ENCODE results near the gene SLC7A10. TPM values are rescaled to one million over a fixed set of nuclear protein-coding genes. Genes with fewer than 3 reads are reported as not detected.
"Not testable (repeated sequence)": the region's sequence is repeated elsewhere in the genome, so short reads cannot be mapped to it uniquely, and the experiment has no call there.

SLC7A10 gene
- total RNA-seq, 2 experiments from 2014 or later = not detected

- ChIA-PET POLR2A (no interaction called here), CTCF (no interaction called here)
- Mint-ChIP-seq H3K27me3 (peaks cover 30% of the 10 kb centered on the region), H3K36me3 (no peaks in the 10 kb centered on the region), H3K27ac (no peak overlapping the region), H3K9me3 (no peaks in the 10 kb centered on the region), H3K4me3 (no peak overlapping the region), H3K4me1 (ENCODE audit: low read depth) (peaks cover 3% of the 10 kb centered on the region)
- intact Hi-C loops (cut with micrococcal nuclease) = no loop called here
- DNase-seq = no peak
Observed at GRCh38 chr19:33220115-33220514, 5.5 kb downstream of the SLC7A10 start.

DNA sequence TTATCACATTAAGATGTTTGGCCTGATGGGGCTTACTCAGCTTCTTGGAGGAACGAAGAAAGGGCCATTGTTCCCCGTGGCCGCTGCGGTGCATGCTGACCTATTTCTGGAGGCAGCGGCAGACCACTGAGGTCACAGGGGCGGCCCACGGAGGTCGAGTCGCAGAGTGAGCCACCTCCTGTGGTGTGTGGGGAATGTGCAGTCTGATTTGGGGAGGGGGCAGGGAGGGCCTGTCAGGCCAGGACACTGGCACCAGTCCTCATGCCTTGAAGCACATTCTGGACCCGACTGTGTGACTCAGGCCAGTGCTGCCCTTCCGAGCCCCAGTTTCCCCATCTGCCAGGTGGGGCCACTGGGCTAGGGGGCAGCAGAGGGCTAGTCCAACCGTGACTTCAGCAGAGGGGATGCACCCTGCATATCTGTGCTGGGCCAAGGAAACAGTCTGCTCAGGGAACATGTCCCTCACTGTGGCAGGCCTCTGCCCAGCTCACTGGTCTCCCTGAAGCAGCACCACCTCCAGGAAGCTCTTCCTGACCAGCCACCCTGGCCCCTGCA is 6.3 kb downstream of the SLC7A10 start:
- DNase-seq = no peak
- no peak overlapping the region for H3K4me3 Mint-ChIP-seq
- no peaks in the 10 kb centered on the region for H3K9me3 Mint-ChIP-seq
- ChIA-PET CTCF (no interaction called here), POLR2A (no interaction called here)
- peaks cover 22% of the 10 kb centered on the region for H3K27me3 Mint-ChIP-seq
- no peak overlapping the region for H3K27ac Mint-ChIP-seq
- intact Hi-C loops (cut with micrococcal nuclease) = no loop called here
- H3K36me3 Mint-ChIP-seq = no peaks in the 10 kb centered on the region
- no peaks in the 10 kb centered on the region for H3K4me1 Mint-ChIP-seq (ENCODE audit: low read depth)

DNA sequence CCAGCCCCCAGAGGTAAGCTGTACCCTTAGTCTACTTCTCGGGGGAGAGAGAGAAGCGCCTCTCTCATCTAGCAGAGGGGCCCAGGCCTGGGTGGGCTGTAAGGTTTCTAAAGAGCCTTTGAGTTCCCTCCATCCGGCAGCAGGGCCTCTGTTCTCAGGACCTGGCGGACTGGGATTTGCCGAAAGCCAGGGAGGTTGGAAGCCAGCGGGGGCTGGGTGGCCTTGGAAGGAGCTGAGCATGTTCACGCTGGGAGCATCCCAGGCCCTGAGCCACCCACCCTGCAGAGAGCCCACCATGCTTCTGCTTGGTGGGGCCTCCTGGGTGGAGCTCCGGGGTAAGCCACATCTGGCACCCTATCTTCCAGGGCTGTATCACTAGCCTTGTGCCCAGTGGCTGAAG is 7.8 kb downstream of the SLC7A10 start:
- H3K4me1 Mint-ChIP-seq (ENCODE audit: low read depth) = no peaks in the 10 kb centered on the region
- POLR2A ChIA-PET = no interaction called here
- no peak overlapping the region for H3K27ac Mint-ChIP-seq
- peaks cover 13% of the 10 kb centered on the region for H3K27me3 Mint-ChIP-seq
- CTCF ChIA-PET = interaction anchor here (0.6 kb wide), 1 partner anchor 123 kb away, joined by 3 read pairs; no protein-coding TSS in a partner anchor
- DNase-seq = no peak
- H3K9me3 Mint-ChIP-seq = no peaks in the 10 kb centered on the region
- no peak overlapping the region for H3K4me3 Mint-ChIP-seq
- intact Hi-C loops (cut with micrococcal nuclease) = no loop called here
- no peaks in the 10 kb centered on the region for H3K36me3 Mint-ChIP-seq

GRCh38 chr19:33216198-33216830 is 9.3 kb downstream of the SLC7A10 start:
- H3K4me3 Mint-ChIP-seq = no peak overlapping the region
- no peaks in the 10 kb centered on the region for H3K9me3 Mint-ChIP-seq
- no peak overlapping the region for H3K27ac Mint-ChIP-seq
- no peak for DNase-seq
- no peaks in the 10 kb centered on the region for H3K36me3 Mint-ChIP-seq
- ChIA-PET CTCF (interaction anchor here (1.1 kb wide), 1 partner anchor 72 kb away, joined by 3 read pairs; no protein-coding TSS in a partner anchor), POLR2A (interaction anchor here (0.7 kb wide), 1 partner anchor 20 kb away, joined by 3 read pairs; no protein-coding TSS in a partner anchor)
- intact Hi-C loops (cut with micrococcal nuclease) = no loop called here
- peaks cover 7% of the 10 kb centered on the region for H3K27me3 Mint-ChIP-seq
- no peaks in the 10 kb centered on the region for H3K4me1 Mint-ChIP-seq (ENCODE audit: low read depth)

- H3K4me3 Mint-ChIP-seq = no peak overlapping the region
- intact Hi-C loops (cut with micrococcal nuclease) = no loop called here
- no peak for DNase-seq
- no peaks in the 10 kb centered on the region for H3K27me3 Mint-ChIP-seq
- ChIA-PET POLR2A (no interaction called here), CTCF (interaction anchor here (1.1 kb wide), 1 partner anchor 71 kb away, joined by 3 read pairs; no protein-coding TSS in a partner anchor)
- H3K4me1 Mint-ChIP-seq (ENCODE audit: low read depth) = no peaks in the 10 kb centered on the region
- no peaks in the 10 kb centered on the region for H3K9me3 Mint-ChIP-seq
- H3K27ac Mint-ChIP-seq = no peak overlapping the region
- no peaks in the 10 kb centered on the region for H3K36me3 Mint-ChIP-seq
Observed at GRCh38 chr19:33215438-33216197, 10.0 kb downstream of the SLC7A10 start.

GRCh38 chr19:33214596-33214995 is 11.1 kb downstream of the SLC7A10 start:
- H3K4me3 Mint-ChIP-seq = no peak overlapping the region
- ChIA-PET POLR2A (no interaction called here), CTCF (interaction anchor here (0.9 kb wide), 1 partner anchor 191 kb away, joined by 3 read pairs; no protein-coding TSS in a partner anchor)
- no peaks in the 10 kb centered on the region for H3K27me3 Mint-ChIP-seq
- H3K27ac Mint-ChIP-seq = no peak overlapping the region
- H3K9me3 Mint-ChIP-seq = no peaks in the 10 kb centered on the region
- no peaks in the 10 kb centered on the region for H3K36me3 Mint-ChIP-seq
- DNase-seq = no peak
- intact Hi-C loops (cut with micrococcal nuclease) = no loop called here
- H3K4me1 Mint-ChIP-seq (ENCODE audit: low read depth) = no peaks in the 10 kb centered on the region

GRCh38 chr19:33212436-33213172 is 13.0 kb downstream of the SLC7A10 start:
- Mint-ChIP-seq H3K36me3 (no peaks in the 10 kb centered on the region), H3K27me3 (no peaks in the 10 kb centered on the region), H3K4me1 (ENCODE audit: low read depth) (no peaks in the 10 kb centered on the region), H3K27ac (no peak overlapping the region), H3K9me3 (no peaks in the 10 kb centered on the region), H3K4me3 (no peak overlapping the region)
- intact Hi-C loops (cut with micrococcal nuclease) = no loop called here
- POLR2A ChIA-PET = no interaction called here
- CTCF ChIA-PET = no interaction called here
- no peak for DNase-seq

- Mint-ChIP-seq H3K27me3 (no peaks in the 10 kb centered on the region), H3K9me3 (no peaks in the 10 kb centered on the region), H3K4me1 (ENCODE audit: low read depth) (no peaks in the 10 kb centered on the region), H3K36me3 (no peaks in the 10 kb centered on the region), H3K27ac (no peak overlapping the region), H3K4me3 (no peak overlapping the region)
- ChIA-PET POLR2A (no interaction called here), CTCF (no interaction called here)
- no peak for DNase-seq
- intact Hi-C loops (cut with micrococcal nuclease) = no loop called here
Observed at GRCh38 chr19:33211794-33212435, 13.7 kb downstream of the SLC7A10 start.

GRCh38 chr19:33210266-33210940 is 15.2 kb downstream of the SLC7A10 start:
- Mint-ChIP-seq H3K4me1 (ENCODE audit: low read depth) (no peaks in the 10 kb centered on the region), H3K36me3 (no peaks in the 10 kb centered on the region), H3K4me3 (no peak overlapping the region), H3K27ac (no peak overlapping the region), H3K27me3 (no peaks in the 10 kb centered on the region), H3K9me3 (no peaks in the 10 kb centered on the region)
- ChIA-PET POLR2A (no interaction called here), CTCF (interaction anchor here (1.9 kb wide), 1 partner anchor 27 kb away, joined by 9 read pairs; no protein-coding TSS in a partner anchor)
- intact Hi-C loops (cut with micrococcal nuclease) = no loop called here
- no peak for DNase-seq

DNA sequence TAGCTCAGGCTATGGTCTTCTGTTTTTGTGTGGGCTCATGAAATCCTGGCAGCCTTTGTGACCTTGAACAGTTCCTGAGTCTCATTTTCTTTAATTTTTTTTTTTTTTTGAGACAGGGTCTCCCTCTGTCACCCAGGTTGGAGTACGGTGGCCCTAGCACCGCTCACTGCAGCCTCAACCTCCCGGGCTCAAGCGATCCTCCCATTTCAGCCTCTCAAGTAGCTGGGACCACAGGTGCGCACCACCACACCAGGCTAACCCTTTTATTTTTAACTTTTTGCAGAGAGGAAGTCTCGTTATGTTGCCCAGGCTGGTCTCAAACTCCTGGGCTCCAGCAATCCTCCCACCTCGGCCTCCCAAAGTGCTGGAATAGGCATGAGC is 15.8 kb downstream of the SLC7A10 start:
- not testable (repeated sequence) for H3K36me3 Mint-ChIP-seq, H3K27me3 Mint-ChIP-seq, H3K9me3 Mint-ChIP-seq

More for the DNA sequence above, 15.8 kb downstream of the SLC7A10 start:
- intact Hi-C loops (cut with micrococcal nuclease); H3K4me1 Mint-ChIP-seq (ENCODE audit: low read depth); H3K4me3 Mint-ChIP-seq; DNase-seq; POLR2A ChIA-PET; H3K27ac Mint-ChIP-seq: not testable (repeated sequence)
- CTCF ChIA-PET = interaction anchor here (1.9 kb wide), 1 partner anchor 26 kb away, joined by 9 read pairs; no protein-coding TSS in a partner anchor

Data from activated CD4-positive, alpha-beta memory T cell treated with anti-CD3 and anti-CD28 coated beads for 36 hours (primary cell).